HFF-Myc (cell line): ENCODE data around the gene FAM47E.

Experiments
- DNase-seq: peaks from one replicate; pipeline ENCODE4 v3.0.0-alpha.2; 2011; ENCODE audit warnings: low read depth; ENCODE audit errors: extremely low read depth
- H3K4me3 ChIP-seq: replicated peaks from 2 replicates; pipeline ENCODE4 v1.5.1; 2011; ENCODE audit warnings: low read depth, mild to moderate bottlenecking, control low read depth, low read length
- CTCF ChIP-seq: IDR thresholded peaks from 2 replicates; pipeline ENCODE4 v1.5.1; 2012; ENCODE audit warnings: mild to moderate bottlenecking, low read depth, low read length, control low read depth; ENCODE audit errors: missing control alignments

Gene FAM47E

GRCh38 chr4:76226418-76226817, 25.1 kb upstream of the FAM47E start:
- no peak overlapping the region for H3K4me3 ChIP-seq
- DNase-seq, result no peak
- TF ChIP-seq CTCF, result no peak

GRCh38 chr4:76232681-76233080, 18.8 kb upstream of the FAM47E start:
- H3K4me3 ChIP-seq, result no peak overlapping the region
- no peak for DNase-seq

GRCh38 chr4:76233083-76233482, 18.4 kb upstream of the FAM47E start:
- H3K4me3 ChIP-seq, result no peak overlapping the region
- no peak for TF ChIP-seq CTCF
- DNase-seq, result no peak

More at GRCh38 chr4:76232681-76233080, 18.8 kb upstream of the FAM47E start:
- no peak for TF ChIP-seq CTCF

- H3K4me3 ChIP-seq, result no peak overlapping the region
- DNase-seq, result no peak
- no peak for TF ChIP-seq CTCF
Observed at GRCh38 chr4:76233529-76233928, 18.0 kb upstream of the FAM47E start.

- no peak for DNase-seq
Observed at GRCh38 chr4:76233967-76234678, 17.4 kb upstream of the FAM47E start.

GRCh38 chr4:76234679-76235044, 16.9 kb upstream of the FAM47E start:
- no peak for DNase-seq
- H3K4me3 ChIP-seq, result no peak overlapping the region
- no peak for TF ChIP-seq CTCF

More at GRCh38 chr4:76233967-76234678, 17.4 kb upstream of the FAM47E start:
- no peak overlapping the region for H3K4me3 ChIP-seq
- no peak for TF ChIP-seq CTCF

- DNase-seq, result no peak
- H3K4me3 ChIP-seq, result no peak overlapping the region
Observed at GRCh38 chr4:76235407-76235806, 16.1 kb upstream of the FAM47E start.

More at GRCh38 chr4:76235407-76235806, 16.1 kb upstream of the FAM47E start:
- no peak for TF ChIP-seq CTCF
